Psoas muscle (tissue), 8 donors: ENCODE data around the gene MRPS22. TPM values are rescaled to one million over a fixed set of nuclear protein-coding genes. Genes with fewer than 3 reads are reported as not detected.

ENCODE experiments used
- ATAC-seq, 4 donors: fragments of 200-7000 bp; cut with Tn5 transposase; one replicate each; pipeline ENCODE4 v1.9.1; 2020; ENCODE audit warnings: moderate library complexity in 3 of 4, mild to moderate bottlenecking in 2 of 4
- DNase-seq, 2 donors: peaks; one replicate each; pipeline ENCODE4 v3.0.0-alpha.2; 2020
- H3K27ac ChIP-seq: fragments of 200-600 bp; one replicate; pipeline ENCODE4 v1.8.0; 2022
- H3K27me3 ChIP-seq, 3 donors: fragments of 200-600 bp in 1 of 3; one replicate each; pipeline versions ENCODE4 v1.6.1 to v1.8.0; 2013 to 2022; ENCODE audit warnings: low read length in 2 of 3, mild to moderate bottlenecking in 2 of 3, moderate library complexity in 1 of 3; ENCODE audit not compliant: insufficient read depth in 3 of 3
- H3K36me3 ChIP-seq, 2 donors: fragments of 200-600 bp in 1 of 2; one replicate each; pipeline versions ENCODE4 v1.6.1 to v1.8.0; 2013 to 2022; ENCODE audit warnings: low read depth in 1 of 2, mild to moderate bottlenecking in 1 of 2, moderate library complexity in 1 of 2; ENCODE audit not compliant: insufficient read depth in 1 of 2
- H3K4me1 ChIP-seq: fragments of 200-600 bp; one replicate; pipeline ENCODE4 v1.8.0; 2022
- H3K4me3 ChIP-seq: fragments of 200-600 bp; one replicate; pipeline ENCODE4 v1.8.0; 2022; ENCODE audit warnings: mild to moderate bottlenecking
- H3K9me3 ChIP-seq: fragments of 200-600 bp; one replicate; pipeline ENCODE4 v1.8.0; 2022
- CTCF ChIP-seq: fragments of 200-600 bp; IDR thresholded peaks from one replicate; pipeline ENCODE4 v1.8.0; 2022; ENCODE audit warnings: antibody characterized with exemption
- WGBS, 3 donors: extraction: QIAGEN DNeasy Blood & Tissue Kit; methylation state at CpG; one replicate each; pipeline versions ENCODE4 v1.1.6 to v1.1.7; 2013; 5-methylcytosine and 5-hydroxymethylcytosine counted together
- intact Hi-C, 2 donors: fragments of 100-400 bp; cut with DNase I; formaldehyde crosslinking; loops; one replicate each; pipeline versions ENCODE4 v1.11.0 to v1.14.2; 2022
- polyA plus RNA-seq, 3 donors: library from polyadenylated mRNA; stranded (reverse); fragments of 200-250 nt; gene quantifications; one replicate each; pipeline ENCODE4 v1.2.3, GENCODE V29; 2013
- total RNA-seq, 4 donors: library from RNA; stranded (reverse); fragmentation: NEBNext Ultra II Directional in 2 of 4; extraction: Animal tissue kit (Norgen Biotek cat#: 25700) in 2 of 4; gene quantifications; one replicate each; pipeline versions ENCODE4 v1.2.1 to v1.2.4, GENCODE V29; 2021 to 2023
- donor health status: healthy with polysubstance abuse.
- donor health status: DM: no; HTN: no; CAD: no; lungs with moderate emphysema.
- donor health status: Bipolar disorder and iron deficiency.
- donor health status: healthy.
- donor health status: DM: yes; HTN: yes; CAD: no.
- donor health status: DM: no; HTN: no; CAD: no.
- donor health status: DM: no; HTN: no; CAD: no.
- donor health status: DM: yes; HTN: yes; CAD: no.

Gene MRPS22
- total and polyA plus RNA-seq, 7 donors, result 67.4 to 143 (median 97.9) TPM

DNA sequence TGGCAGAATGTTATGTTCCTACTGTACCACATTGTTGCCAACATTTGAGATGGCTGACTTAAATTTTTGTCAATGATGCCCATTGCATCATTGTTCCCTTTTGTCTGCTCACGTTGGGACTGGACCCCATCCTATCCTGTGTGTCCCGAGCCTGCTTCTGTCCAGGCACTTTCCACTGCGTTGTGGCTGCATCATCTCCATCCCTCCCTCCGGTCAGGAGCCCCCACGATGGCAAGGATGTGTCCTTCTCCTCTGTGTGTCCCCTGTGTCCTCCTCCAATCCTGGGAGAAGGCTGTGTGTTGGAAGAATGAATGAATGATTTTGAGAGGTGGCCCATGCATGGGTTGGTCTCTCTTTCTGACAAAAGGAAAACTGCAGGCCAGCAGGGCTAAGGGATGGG, 19.4 kb upstream of the MRPS22 start:
- Histone ChIP-seq H3K4me3 (no peak overlapping the region), H3K27ac (no peak overlapping the region), H3K27me3 (no peaks in the 10 kb centered on the region), H3K36me3 (no peaks in the 10 kb centered on the region), H3K9me3 (no peaks in the 10 kb centered on the region), H3K4me1 (no peaks in the 10 kb centered on the region)
- WGBS, 3 donors, result 66 to 70% (median 69%) methylated on average over 5 of the region's 5 CpGs
- intact Hi-C loops, result no loop called here
- DNase-seq, result no peak
- no peak for ATAC-seq
- no peak for TF ChIP-seq CTCF

GRCh38 chr3:139325551-139325950, 18.3 kb upstream of the MRPS22 start:
- no peaks in the 10 kb centered on the region for H3K4me1 ChIP-seq
- no peaks in the 10 kb centered on the region for H3K9me3 ChIP-seq
- ATAC-seq (peak; percentile 52 to 72 (median 65)), DNase-seq (peak in 1 of 2 donors; percentile 39)
- no peak overlapping the region for H3K27ac ChIP-seq
- TF ChIP-seq CTCF, result no peak
- no peak overlapping the region for H3K4me3 ChIP-seq
- H3K27me3 ChIP-seq, result no peaks in the 10 kb centered on the region
- intact Hi-C loops, result loop anchor here in 1 of 2 donors (5.0 kb wide), 1 partner anchor 388 kb away; no protein-coding TSS in a partner anchor
- H3K36me3 ChIP-seq, result no peaks in the 10 kb centered on the region
- WGBS, 3 donors, result 29 to 50% (median 35%) methylated on average over 3 of the region's 3 CpGs

- Histone ChIP-seq H3K36me3 (no peaks in the 10 kb centered on the region), H3K27me3 (no peaks in the 10 kb centered on the region), H3K9me3 (no peaks in the 10 kb centered on the region), H3K4me1 (no peaks in the 10 kb centered on the region), H3K27ac (no peak overlapping the region), H3K4me3 (no peak overlapping the region)
- ATAC-seq (no peak), DNase-seq (no peak)
- 64 to 76% (median 67%) methylated on average over 5 of the region's 5 CpGs for WGBS, 3 donors
- intact Hi-C loops, result loop anchor here in 1 of 2 donors (5.0 kb wide), 1 partner anchor 389 kb away; no protein-coding TSS in a partner anchor
- TF ChIP-seq CTCF, result no peak
These were observed 17.7 kb upstream of the MRPS22 start for GRCh38 chr3:139326131-139326530.

DNA sequence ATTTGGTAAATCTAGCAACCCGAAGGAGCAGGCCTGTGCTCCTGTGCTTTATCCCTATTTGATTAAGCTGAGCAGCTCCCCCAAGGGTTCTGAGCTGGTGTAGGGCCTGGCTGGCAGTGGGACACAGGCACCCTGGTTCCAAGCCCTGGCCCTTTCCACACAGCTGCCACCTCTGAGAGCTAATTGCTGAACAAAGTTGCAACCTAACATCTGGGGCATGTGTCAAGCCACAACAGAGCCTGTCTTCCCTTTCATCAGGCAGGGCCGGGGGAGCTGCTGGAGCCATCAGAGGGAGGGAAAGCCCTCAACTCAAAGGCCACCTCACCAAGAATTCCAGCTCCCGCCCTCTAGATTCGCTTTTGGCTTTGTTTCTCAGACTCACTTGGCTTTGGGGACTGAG, 17.1 kb upstream of the MRPS22 start:
- intact Hi-C loops, result loop anchor here in 1 of 2 donors (5.0 kb wide), 1 partner anchor 389 kb away; no protein-coding TSS in a partner anchor
- TF ChIP-seq CTCF, result no peak
- ATAC-seq, result no peak
- Histone ChIP-seq H3K4me3 (no peak overlapping the region), H3K36me3 (no peaks in the 10 kb centered on the region), H3K9me3 (no peaks in the 10 kb centered on the region), H3K27me3 (peaks cover 0 to 2% (median 0%) of the 10 kb centered on the region in 3 donors), H3K4me1 (no peaks in the 10 kb centered on the region), H3K27ac (no peak overlapping the region)
- DNase-seq, result no peak
- 67 to 75% (median 73%) methylated on average over 4 of the region's 4 CpGs for WGBS, 3 donors

GRCh38 chr3:139327231-139327630, 16.6 kb upstream of the MRPS22 start:
- no peaks in the 10 kb centered on the region for H3K36me3 ChIP-seq
- intact Hi-C loops, result loop anchor here in 1 of 2 donors (5.0 kb wide), 1 partner anchor 390 kb away; no protein-coding TSS in a partner anchor
- no peaks in the 10 kb centered on the region for H3K4me1 ChIP-seq
- DNase-seq (no peak), ATAC-seq (no peak)
- H3K27me3 ChIP-seq, result peaks cover 0 to 7% (median 0%) of the 10 kb centered on the region in 3 donors
- TF ChIP-seq CTCF, result no peak
- no peak overlapping the region for H3K27ac ChIP-seq
- 81 to 82% (median 82%) methylated on average over 5 of the region's 5 CpGs for WGBS, 3 donors
- H3K4me3 ChIP-seq, result no peak overlapping the region
- H3K9me3 ChIP-seq, result no peaks in the 10 kb centered on the region
